H9 (cell line): ENCODE data around the gene STARD3. TPM values are rescaled to one million over a fixed set of nuclear protein-coding genes. Genes with fewer than 3 reads are reported as not detected.

ENCODE experiments used
- DNase-seq: peaks from one replicate; pipeline ENCODE4 v3.0.0-alpha.2; 2017
- H2AFZ ChIP-seq: one replicate; pipeline ENCODE4 v1.6.1; 2013; ENCODE audit warnings: mild to moderate bottlenecking, low read length, control low read depth, moderate library complexity
- H2AK5ac ChIP-seq: 2 replicates; pipeline ENCODE4 v1.6.1; 2013; ENCODE audit warnings: low read length, control low read depth, mixed read lengths; ENCODE audit not compliant: insufficient read length
- H2BK120ac ChIP-seq: one replicate; pipeline ENCODE4 v1.6.1; 2013; ENCODE audit warnings: low read depth, mild to moderate bottlenecking, low read length, control low read depth, inconsistent platforms; ENCODE audit not compliant: poor library complexity, severe bottlenecking
- H2BK12ac ChIP-seq: 2 replicates; pipeline ENCODE4 v1.6.1; 2013; ENCODE audit warnings: low read length, control low read depth, mixed read lengths, low read depth; ENCODE audit not compliant: insufficient read length
- H2BK15ac ChIP-seq: 2 replicates; pipeline ENCODE4 v1.6.1; 2013; ENCODE audit warnings: low read depth, low read length, control low read depth
- H2BK20ac ChIP-seq: one replicate; pipeline ENCODE4 v1.6.1; 2013; ENCODE audit warnings: low read depth, mild to moderate bottlenecking, low read length, control low read depth, inconsistent platforms; ENCODE audit not compliant: poor library complexity, severe bottlenecking
- H2BK5ac ChIP-seq: 2 replicates; pipeline ENCODE4 v1.6.1; 2013; ENCODE audit warnings: low read length, control low read depth, mixed read lengths; ENCODE audit not compliant: insufficient read length
- H3K14ac ChIP-seq: 2 replicates; pipeline ENCODE4 v1.6.1; 2013; ENCODE audit warnings: low read length, control low read depth; ENCODE audit not compliant: insufficient read depth
- H3K18ac ChIP-seq: 2 replicates; pipeline ENCODE4 v1.6.1; 2013; ENCODE audit warnings: low read depth, mild to moderate bottlenecking, mixed read lengths, low read length, control low read depth; ENCODE audit not compliant: insufficient read length
- H3K23ac ChIP-seq: 2 replicates; pipeline ENCODE4 v1.6.1; 2013; ENCODE audit warnings: low read length, control low read depth, mixed read lengths, low read depth; ENCODE audit not compliant: insufficient read length
- H3K23me2 ChIP-seq: 2 replicates; pipeline ENCODE4 v1.6.1; 2013; ENCODE audit warnings: low read depth, mild to moderate bottlenecking, mixed read lengths, low read length, control low read depth; ENCODE audit not compliant: insufficient read length, poor library complexity, severe bottlenecking
- H3K27ac ChIP-seq: 2 replicates; pipeline ENCODE4 v1.5.1; 2013; ENCODE audit warnings: low read length, control low read depth, mixed read lengths, low read depth; ENCODE audit not compliant: insufficient read length
- H3K27me3 ChIP-seq: 2 replicates; pipeline ENCODE4 v1.6.1; 2013; ENCODE audit warnings: low read length, control low read depth, inconsistent platforms; ENCODE audit not compliant: insufficient read depth
- H3K4ac ChIP-seq: 2 replicates; pipeline ENCODE4 v1.6.1; 2013; ENCODE audit warnings: low read depth, mild to moderate bottlenecking, control low read depth, inconsistent platforms, low read length, moderate library complexity
- H3K4me1 ChIP-seq: 2 replicates; pipeline ENCODE4 v1.6.1; 2013; ENCODE audit warnings: low read length, control low read depth, inconsistent platforms; ENCODE audit not compliant: insufficient read depth
- H3K4me2 ChIP-seq: 2 replicates; pipeline ENCODE4 v1.6.1; 2013; ENCODE audit warnings: low read length, control low read depth, mixed read lengths; ENCODE audit not compliant: insufficient read length, insufficient read depth
- H3K56ac ChIP-seq: 2 replicates; pipeline ENCODE4 v1.6.1; 2013; ENCODE audit warnings: low read depth, mild to moderate bottlenecking, mixed read lengths, low read length, control low read depth; ENCODE audit not compliant: insufficient read length
- H3K79me1 ChIP-seq: 2 replicates; pipeline ENCODE4 v1.6.1; 2013; ENCODE audit warnings: low read depth, mild to moderate bottlenecking, moderate library complexity, low read length, control low read depth, inconsistent platforms; ENCODE audit not compliant: insufficient read depth, poor library complexity, severe bottlenecking
- H3K79me2 ChIP-seq: 2 replicates; pipeline ENCODE4 v1.6.1; 2013; ENCODE audit warnings: low read length, control low read depth, inconsistent platforms; ENCODE audit not compliant: insufficient read depth
- H3K9ac ChIP-seq: 2 replicates; pipeline ENCODE4 v1.6.1; 2013; ENCODE audit warnings: low read length, control low read depth, mixed read lengths; ENCODE audit not compliant: insufficient read length; ENCODE audit errors: extremely low read depth
- H3K9me3 ChIP-seq: one replicate; pipeline ENCODE4 v1.6.1; 2013; ENCODE audit warnings: low read depth, low read length, inconsistent platforms; ENCODE audit not compliant: control insufficient read depth
- H3T11ph ChIP-seq: one replicate; pipeline ENCODE4 v1.6.1; 2013; ENCODE audit warnings: mild to moderate bottlenecking, low read length, control low read depth, inconsistent platforms
- H4K20me1 ChIP-seq: one replicate; pipeline ENCODE4 v1.6.1; 2013; ENCODE audit not compliant: control insufficient read depth, insufficient read length, insufficient read depth
- H4K5ac ChIP-seq: 2 replicates; pipeline ENCODE4 v1.6.1; 2013; ENCODE audit warnings: low read depth, mild to moderate bottlenecking, mixed read lengths, low read length, control low read depth; ENCODE audit not compliant: insufficient read length
- H4K8ac ChIP-seq: replicated peaks from 2 replicates; pipeline ENCODE4 v1.6.1; 2013; ENCODE audit warnings: low read length, control low read depth, mixed read lengths, low read depth; ENCODE audit not compliant: insufficient read length
- H4K91ac ChIP-seq: 2 replicates; pipeline ENCODE4 v1.6.1; 2013; ENCODE audit warnings: low read depth, mild to moderate bottlenecking, moderate library complexity, mixed read lengths, low read length, control low read depth; ENCODE audit not compliant: insufficient read length
- H3K27ac Mint-ChIP-seq, 3 experiments: 2 replicates in 2 of 3; 3 replicates in 1 of 3; pipeline ENCODE4 v1.8.0; 2020 to 2021; ENCODE audit warnings: mixed read lengths in 3 of 3, mild to moderate bottlenecking in 1 of 3, moderate library complexity in 1 of 3
- H3K27me3 Mint-ChIP-seq: 2 replicates; pipeline ENCODE4 v1.8.0; 2021; ENCODE audit warnings: low read depth, mild to moderate bottlenecking, moderate library complexity, mixed read lengths
- H3K36me3 Mint-ChIP-seq, 3 experiments: 2 replicates in 2 of 3; 3 replicates in 1 of 3; pipeline ENCODE4 v1.8.0; 2020 to 2021; ENCODE audit warnings: low read depth in 3 of 3, mixed read lengths in 3 of 3; ENCODE audit not compliant: insufficient read depth in 1 of 3
- H3K4me1 Mint-ChIP-seq, 2 experiments: 2 replicates each; pipeline ENCODE4 v1.8.0; 2020; ENCODE audit warnings: mixed read lengths in 2 of 2
- H3K4me3 Mint-ChIP-seq, 2 experiments: 2 replicates in 1 of 2; 3 replicates in 1 of 2; pipeline ENCODE4 v1.8.0; 2020 to 2021; ENCODE audit warnings: mild to moderate bottlenecking in 2 of 2, mixed read lengths in 2 of 2, moderate library complexity in 1 of 2
- H3K9me3 Mint-ChIP-seq, 2 experiments: 2 replicates in 1 of 2; 3 replicates in 1 of 2; pipeline ENCODE4 v1.8.0; 2020; ENCODE audit warnings: mild to moderate bottlenecking in 2 of 2, mixed read lengths in 2 of 2, moderate library complexity in 1 of 2
- WGBS: extraction: QIAGEN DNeasy Blood & Tissue Kit; methylation state at CpG from one replicate; pipeline ENCODE4 v1.1.7; 2013; ENCODE audit warnings: missing lambda C conversion rate, low lambda C conversion rate, mixed read lengths; ENCODE audit not compliant: insufficient read length; ENCODE audit errors: extremely low coverage; 5-methylcytosine and 5-hydroxymethylcytosine counted together
- total RNA-seq: library from RNA; stranded (reverse); gene quantifications from 2 replicates; pipeline ENCODE4 v1.2.1, GENCODE V29; 2021
- TF ChIP-seq, protein P1 (sequence below): fragments of 200-600 bp; sonication (generic); conservative IDR thresholded peaks from 3 replicates; pipeline ENCODE4 v1.8.0; 2021; ENCODE audit warnings: antibody characterized with exemption, mild to moderate bottlenecking

STARD3 gene
- total RNA-seq, 1 experiment from 2014 or later, result 51.3 TPM

DNA sequence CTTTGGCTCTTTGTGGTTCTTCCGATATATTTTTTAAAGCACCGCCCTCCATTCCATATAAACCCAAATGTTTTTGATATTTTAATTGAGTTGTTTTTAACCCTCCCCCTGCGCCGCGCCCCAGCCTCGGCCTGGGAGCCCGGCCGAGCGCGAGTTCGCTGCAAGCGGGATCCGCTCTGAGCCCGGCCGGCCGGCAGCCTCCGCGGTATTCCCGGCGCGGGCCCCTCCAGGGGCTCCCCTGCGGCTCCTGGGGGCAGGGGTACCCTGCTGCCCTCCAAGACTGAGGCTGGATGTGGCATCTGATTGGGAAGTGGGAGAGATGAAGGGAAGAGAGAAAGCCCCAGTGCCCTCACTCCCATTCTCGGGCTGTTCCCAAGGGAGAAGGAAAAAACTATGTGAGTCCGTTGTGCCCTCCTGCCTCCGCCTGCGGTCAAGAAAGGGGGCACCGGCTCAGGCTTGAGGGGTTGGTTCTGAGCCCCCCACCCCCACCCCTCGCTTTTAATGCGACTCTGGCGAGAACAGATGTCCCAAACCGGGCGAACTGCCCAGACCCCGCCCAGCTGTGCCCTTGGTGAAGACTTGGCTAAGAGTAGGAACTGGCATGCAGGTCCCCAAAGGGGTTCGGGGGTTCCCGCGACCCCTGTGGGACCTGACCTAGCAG lies 37.8 kb upstream of the STARD3 start:
- Histone ChIP-seq H3K27me3 (peaks cover 95% of the 10 kb centered on the region), H2BK15ac (no peak overlapping the region), H3K18ac (no peak overlapping the region), H3K23ac (no peak overlapping the region), H3K79me2 (no peaks in the 10 kb centered on the region), H3K27ac (no peak overlapping the region), H3K56ac (no peak overlapping the region), H2BK20ac (no peak overlapping the region), H2AFZ (no peak overlapping the region), H2BK5ac (no peak overlapping the region), H3K4me2 (no peak overlapping the region), H3K9me3 (no peaks in the 10 kb centered on the region), H3T11ph (no peak overlapping the region), H3K4me1 (peaks cover 4% of the 10 kb centered on the region; the same call in 1 of the 2 replicates), H3K23me2 (peaks cover 3% of the 10 kb centered on the region), H2BK120ac (no peak overlapping the region), H4K91ac (no peak overlapping the region), H4K20me1 (no peaks in the 10 kb centered on the region), H4K8ac (no peak overlapping the region), H4K5ac (no peak overlapping the region), H3K9ac (no peak overlapping the region), H3K4ac (no peak overlapping the region), H2AK5ac (no peak overlapping the region), H2BK12ac (no peak overlapping the region), H3K79me1 (no peaks in the 10 kb centered on the region), H3K14ac (no peak overlapping the region)
- TF ChIP-seq, protein P1, sequence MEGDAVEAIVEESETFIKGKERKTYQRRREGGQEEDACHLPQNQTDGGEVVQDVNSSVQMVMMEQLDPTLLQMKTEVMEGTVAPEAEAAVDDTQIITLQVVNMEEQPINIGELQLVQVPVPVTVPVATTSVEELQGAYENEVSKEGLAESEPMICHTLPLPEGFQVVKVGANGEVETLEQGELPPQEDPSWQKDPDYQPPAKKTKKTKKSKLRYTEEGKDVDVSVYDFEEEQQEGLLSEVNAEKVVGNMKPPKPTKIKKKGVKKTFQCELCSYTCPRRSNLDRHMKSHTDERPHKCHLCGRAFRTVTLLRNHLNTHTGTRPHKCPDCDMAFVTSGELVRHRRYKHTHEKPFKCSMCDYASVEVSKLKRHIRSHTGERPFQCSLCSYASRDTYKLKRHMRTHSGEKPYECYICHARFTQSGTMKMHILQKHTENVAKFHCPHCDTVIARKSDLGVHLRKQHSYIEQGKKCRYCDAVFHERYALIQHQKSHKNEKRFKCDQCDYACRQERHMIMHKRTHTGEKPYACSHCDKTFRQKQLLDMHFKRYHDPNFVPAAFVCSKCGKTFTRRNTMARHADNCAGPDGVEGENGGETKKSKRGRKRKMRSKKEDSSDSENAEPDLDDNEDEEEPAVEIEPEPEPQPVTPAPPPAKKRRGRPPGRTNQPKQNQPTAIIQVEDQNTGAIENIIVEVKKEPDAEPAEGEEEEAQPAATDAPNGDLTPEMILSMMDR, result no peak
- Mint-ChIP-seq H3K27ac (no peak overlapping the region), H3K27me3 (peaks cover 100% of the 10 kb centered on the region), H3K9me3 (peaks cover 4% of the 10 kb centered on the region in 2 experiments; a peak in 2 of 5 replicates), H3K4me3 (peak overlapping the region in 1 of 2 experiments; percentile 65; a peak in 2 of 5 replicates), H3K4me1 (peaks cover 29 to 75% of the 10 kb centered on the region in 2 experiments), H3K36me3 (no peaks in the 10 kb centered on the region; a peak in 1 of 7 replicates)
- WGBS, result no CpG with 5 or more reads among the region's 36 CpGs
- DNase-seq, result no peak
